RWPE2 (cell line): Measurements from ENCODE around the gene DARS2.

Experiments used
- ATAC-seq: fragments of 200-7000 bp; cut with Tn5 transposase; 3 replicates; pipeline ENCODE4 v1.9.1; 2021; ENCODE audit warnings: low read depth
- DNase-seq: peaks from one replicate; pipeline ENCODE4 v3.0.0-alpha.2; 2020; ENCODE audit warnings: low spot score
- H3K27ac ChIP-seq: fragments of 450-650 bp; 2 replicates; pipeline ENCODE4 v1.5.1; 2017; ENCODE audit warnings: mild to moderate bottlenecking; ENCODE audit not compliant: poor library complexity, severe bottlenecking
- H3K27me3 ChIP-seq: fragments of 250-450 bp; sonication (Bioruptor Pico); 2 replicates; pipeline ENCODE4 v1.5.1; 2021; ENCODE audit warnings: mild to moderate bottlenecking, moderate library complexity; ENCODE audit not compliant: insufficient read depth, poor library complexity, severe bottlenecking
- H3K36me3 ChIP-seq: fragments of 250-450 bp; sonication (Bioruptor Pico); 2 replicates; pipeline ENCODE4 v1.5.1; 2020; ENCODE audit warnings: low read depth, mild to moderate bottlenecking, moderate library complexity
- H3K4me1 ChIP-seq: fragments of 250-450 bp; sonication (Bioruptor Pico); 2 replicates; pipeline ENCODE4 v1.5.1; 2021; ENCODE audit warnings: mild to moderate bottlenecking, moderate library complexity; ENCODE audit not compliant: insufficient read depth, poor library complexity, severe bottlenecking
- H3K4me3 ChIP-seq: fragments of 250-450 bp; sonication (Bioruptor Pico); 2 replicates; pipeline ENCODE4 v1.5.1; 2021; ENCODE audit warnings: mild to moderate bottlenecking, moderate library complexity; ENCODE audit not compliant: severe bottlenecking
- H3K9me3 ChIP-seq: fragments of 250-450 bp; sonication (Bioruptor Pico); 2 replicates; pipeline ENCODE4 v1.5.1; 2021; ENCODE audit warnings: mild to moderate bottlenecking, moderate library complexity; ENCODE audit not compliant: severe bottlenecking
- TF ChIP-seq, protein P1 (sequence below): fragments of 450-650 bp; IDR thresholded peaks from one replicate; pipeline ENCODE4 v1.5.1; 2017; ENCODE audit warnings: mild to moderate bottlenecking, moderate library complexity; ENCODE audit not compliant: poor library complexity, severe bottlenecking

DARS2 gene

DNA sequence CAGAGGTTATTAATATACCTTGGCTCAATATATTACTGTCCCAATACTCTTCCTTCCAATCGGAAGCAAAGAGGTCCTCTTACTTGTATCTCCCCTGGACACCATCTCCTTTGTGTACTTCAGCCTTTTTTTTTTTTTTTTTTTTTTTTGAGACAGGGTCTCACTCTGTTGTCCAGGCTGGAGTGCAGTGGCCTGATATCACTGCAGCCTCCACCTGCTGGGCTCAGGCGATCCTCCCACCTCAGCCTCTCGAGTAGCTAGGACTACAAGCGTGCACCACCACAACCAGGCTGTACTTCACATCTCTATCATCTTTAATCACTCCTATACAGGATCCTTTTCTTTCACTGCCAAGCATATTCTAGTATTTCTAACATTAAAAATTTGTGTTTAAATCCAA, 2.8 kb upstream of the DARS2 start:
- Histone ChIP-seq H3K27me3 (no peaks in the 10 kb centered on the region), H3K4me1 (peaks cover 9% of the 10 kb centered on the region), H3K9me3 (no peaks in the 10 kb centered on the region), H3K4me3 (no peak overlapping the region), H3K27ac (no peak overlapping the region), H3K36me3 (peaks cover 49% of the 10 kb centered on the region)
- DNase-seq (no peak), ATAC-seq (no peak)
- TF ChIP-seq, protein P1, sequence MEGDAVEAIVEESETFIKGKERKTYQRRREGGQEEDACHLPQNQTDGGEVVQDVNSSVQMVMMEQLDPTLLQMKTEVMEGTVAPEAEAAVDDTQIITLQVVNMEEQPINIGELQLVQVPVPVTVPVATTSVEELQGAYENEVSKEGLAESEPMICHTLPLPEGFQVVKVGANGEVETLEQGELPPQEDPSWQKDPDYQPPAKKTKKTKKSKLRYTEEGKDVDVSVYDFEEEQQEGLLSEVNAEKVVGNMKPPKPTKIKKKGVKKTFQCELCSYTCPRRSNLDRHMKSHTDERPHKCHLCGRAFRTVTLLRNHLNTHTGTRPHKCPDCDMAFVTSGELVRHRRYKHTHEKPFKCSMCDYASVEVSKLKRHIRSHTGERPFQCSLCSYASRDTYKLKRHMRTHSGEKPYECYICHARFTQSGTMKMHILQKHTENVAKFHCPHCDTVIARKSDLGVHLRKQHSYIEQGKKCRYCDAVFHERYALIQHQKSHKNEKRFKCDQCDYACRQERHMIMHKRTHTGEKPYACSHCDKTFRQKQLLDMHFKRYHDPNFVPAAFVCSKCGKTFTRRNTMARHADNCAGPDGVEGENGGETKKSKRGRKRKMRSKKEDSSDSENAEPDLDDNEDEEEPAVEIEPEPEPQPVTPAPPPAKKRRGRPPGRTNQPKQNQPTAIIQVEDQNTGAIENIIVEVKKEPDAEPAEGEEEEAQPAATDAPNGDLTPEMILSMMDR: no peak

DNA sequence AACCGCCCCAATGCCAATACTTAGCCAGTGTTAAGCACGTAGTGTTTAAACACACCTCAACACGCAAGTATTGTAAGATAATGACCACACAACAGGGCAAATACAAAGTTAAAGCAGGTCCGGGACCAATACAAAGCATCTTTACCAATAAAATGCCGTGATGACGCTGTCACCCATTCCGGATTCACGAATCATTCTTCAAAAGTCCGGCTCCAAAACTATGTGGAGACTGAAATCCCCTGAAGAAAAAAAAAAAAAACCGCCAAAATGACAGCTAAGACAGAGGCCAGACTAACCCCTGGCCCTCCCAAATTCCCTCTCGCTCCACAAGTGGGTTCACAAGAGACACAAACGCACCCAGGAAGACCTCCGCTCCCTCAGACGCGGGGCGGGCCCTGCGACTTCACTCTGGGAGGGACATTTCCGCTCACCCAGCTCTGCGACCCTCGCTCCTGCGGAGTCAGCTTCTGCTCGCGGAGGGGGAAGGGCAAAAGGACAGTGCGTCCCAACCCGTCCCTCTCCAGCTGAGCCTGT, 625 bp upstream of the DARS2 start:
- TF ChIP-seq, protein P1: no peak
- DNase-seq (no peak), ATAC-seq (peak; percentile 30)
- no peaks in the 10 kb centered on the region for H3K9me3 ChIP-seq
- peaks cover 16% of the 10 kb centered on the region for H3K4me1 ChIP-seq
- H3K4me3 ChIP-seq: peak overlapping the region; percentile 75
- H3K36me3 ChIP-seq: peaks cover 51% of the 10 kb centered on the region
- H3K27me3 ChIP-seq: no peaks in the 10 kb centered on the region
- peak overlapping the region; percentile 87 for H3K27ac ChIP-seq

DNA sequence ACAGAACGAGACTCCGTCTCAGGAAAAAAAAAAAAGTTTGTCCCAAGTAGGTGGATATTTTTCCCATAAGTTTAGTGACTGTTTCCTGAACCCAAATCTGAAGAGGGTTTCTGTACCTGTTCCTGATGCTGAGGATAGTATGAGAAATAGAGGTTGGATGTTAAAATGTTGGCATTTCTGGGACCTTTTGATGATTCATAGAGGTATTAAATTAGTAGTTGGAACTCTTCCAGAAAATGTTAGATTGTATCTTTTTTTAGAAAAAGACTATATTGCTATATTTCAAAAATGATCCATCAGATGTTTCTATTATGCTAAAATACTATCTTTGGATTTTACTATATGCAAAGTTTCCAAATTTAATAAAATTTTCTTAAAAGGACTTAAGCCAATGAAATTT, 3.1 kb downstream of the DARS2 start:
- Histone ChIP-seq H3K27me3 (no peaks in the 10 kb centered on the region), H3K4me3 (no peak overlapping the region)

DNA sequence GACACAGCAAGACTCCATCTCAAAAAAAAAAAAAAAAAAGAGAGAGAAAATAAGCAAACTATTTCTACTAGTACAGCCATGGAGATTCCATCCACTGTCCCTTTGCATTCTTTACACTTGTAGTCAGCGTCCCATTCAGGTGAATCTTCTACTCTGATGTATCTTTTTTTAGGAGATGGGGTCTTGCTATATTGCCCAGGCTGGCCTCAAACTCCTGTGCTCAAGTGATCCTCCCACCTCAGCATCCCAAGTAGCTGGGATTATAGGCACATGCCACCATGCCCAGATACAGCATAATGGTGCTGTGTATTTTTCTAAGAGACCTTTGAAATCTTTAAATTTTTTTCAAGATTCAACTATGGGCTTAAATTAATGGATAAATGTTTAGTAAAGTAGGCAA, 8.3 kb downstream of the DARS2 start:
- Histone ChIP-seq H3K4me3 (no peak overlapping the region), H3K4me1 (peaks cover 3% of the 10 kb centered on the region), H3K27ac (no peak overlapping the region), H3K9me3 (no peaks in the 10 kb centered on the region), H3K27me3 (no peaks in the 10 kb centered on the region), H3K36me3 (peaks cover 90% of the 10 kb centered on the region)
- DNase-seq (no peak), ATAC-seq (no peak)
- TF ChIP-seq, protein P1: no peak

More for the DNA sequence above, 3.1 kb downstream of the DARS2 start:
- H3K36me3 ChIP-seq: peaks cover 51% of the 10 kb centered on the region
- no peak overlapping the region for H3K27ac ChIP-seq
- peaks cover 10% of the 10 kb centered on the region for H3K4me1 ChIP-seq
- H3K9me3 ChIP-seq: no peaks in the 10 kb centered on the region
- TF ChIP-seq, protein P1: no peak
- DNase-seq: no peak
- no peak for ATAC-seq

DNA sequence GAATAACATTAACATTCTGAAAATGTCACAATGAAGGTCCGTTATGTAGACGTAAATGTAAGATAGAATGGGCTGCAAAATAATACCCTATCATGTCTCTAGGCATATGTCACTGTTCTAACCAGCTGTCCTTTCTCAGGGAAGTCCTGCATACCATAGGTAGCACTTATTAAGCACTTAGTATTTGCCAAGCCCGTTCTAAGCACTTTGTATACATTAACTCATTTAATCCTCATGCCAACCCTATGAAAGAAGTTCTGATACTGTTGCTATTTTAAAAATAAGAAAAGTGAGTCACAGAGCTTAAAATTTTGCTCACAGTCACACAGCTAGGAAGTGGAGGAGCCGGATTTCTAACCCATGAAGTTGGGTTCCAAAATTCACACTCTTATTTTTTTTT, 27.6 kb downstream of the DARS2 start:
- Histone ChIP-seq H3K4me1 (peaks cover 7% of the 10 kb centered on the region), H3K36me3 (peaks cover 82% of the 10 kb centered on the region), H3K27me3 (no peaks in the 10 kb centered on the region), H3K4me3 (no peak overlapping the region), H3K27ac (no peak overlapping the region), H3K9me3 (no peaks in the 10 kb centered on the region)
- TF ChIP-seq, protein P1: no peak
- no peak for DNase-seq
- ATAC-seq: no peak
